ENCODE data around the gene ZSWIM8.
"Not testable (repeated sequence)": the region's sequence is repeated elsewhere in the genome, so short reads cannot be mapped to it uniquely, and the experiment has no call there.

The ZSWIM8 gene

GRCh38 chr10:73772281-73773151 is 12.9 kb upstream of the ZSWIM8 start:
- peak; percentile 56 for DNase-seq (ENCODE audit: low read depth)

- DNase-seq (ENCODE audit: low read depth): no peak
Measured at GRCh38 chr10:73773152-73773879, 12.1 kb upstream of the ZSWIM8 start.

- no peak for DNase-seq (ENCODE audit: low read depth)
Measured at GRCh38 chr10:73774637-73775036, 10.8 kb upstream of the ZSWIM8 start.

GRCh38 chr10:73779018-73779417 is 6.4 kb upstream of the ZSWIM8 start:
- no peak for DNase-seq (ENCODE audit: low read depth)

- no peak for DNase-seq (ENCODE audit: low read depth)
Measured at GRCh38 chr10:73779539-73780197, 5.7 kb upstream of the ZSWIM8 start.

GRCh38 chr10:73780301-73780700 is 5.1 kb upstream of the ZSWIM8 start:
- DNase-seq (ENCODE audit: low read depth): no peak

- no peak for DNase-seq (ENCODE audit: low read depth)
Measured at GRCh38 chr10:73780966-73781365, 4.4 kb upstream of the ZSWIM8 start.

GRCh38 chr10:73781548-73781878 is 3.9 kb upstream of the ZSWIM8 start:
- no peak for DNase-seq (ENCODE audit: low read depth)

GRCh38 chr10:73781879-73782748 is 3.3 kb upstream of the ZSWIM8 start, which contains the start of gene CHCHD1:
Gene CHCHD1, plus strand, starts transcription at chr10:73782048. Its CDS starts 28 bp downstream, at chr10:73782076.
- DNase-seq (ENCODE audit: low read depth): peak; percentile 64

GRCh38 chr10:73782749-73783085 is 2.7 kb upstream of the ZSWIM8 start:
- no peak for DNase-seq (ENCODE audit: low read depth)

GRCh38 chr10:73785721-73786511 is 510 bp downstream of the ZSWIM8 start:
- DNase-seq (ENCODE audit: low read depth): peak; percentile 27

- DNase-seq (ENCODE audit: low read depth): no peak
Measured at GRCh38 chr10:73786512-73786885, 1.1 kb downstream of the ZSWIM8 start.

- DNase-seq (ENCODE audit: low read depth): not testable (repeated sequence)
Measured at GRCh38 chr10:73787031-73787800, 1.8 kb downstream of the ZSWIM8 start.

GRCh38 chr10:73788864-73789658 is 3.7 kb downstream of the ZSWIM8 start:
- no peak for DNase-seq (ENCODE audit: low read depth)

GRCh38 chr10:73789659-73790055 is 4.3 kb downstream of the ZSWIM8 start:
- no peak for DNase-seq (ENCODE audit: low read depth)

- DNase-seq (ENCODE audit: low read depth): no peak
Measured at GRCh38 chr10:73790886-73791625, 5.7 kb downstream of the ZSWIM8 start.

- no peak for DNase-seq (ENCODE audit: low read depth)
Measured at GRCh38 chr10:73791871-73792400, 6.5 kb downstream of the ZSWIM8 start.

- no peak for DNase-seq (ENCODE audit: low read depth)
Measured at GRCh38 chr10:73793456-73793855, 8.1 kb downstream of the ZSWIM8 start.

All from GM04504 (cell line).